Urinary bladder (tissue), 4 donors: ENCODE measurements around the gene GOLPH3L. TPM values are rescaled to one million over a fixed set of nuclear protein-coding genes. Genes with fewer than 3 reads are reported as not detected.
A peak's percentile ranks its signal among the peaks of the same experiment; 100 is the strongest.
"Not testable (repeated sequence)": the region's sequence is repeated elsewhere in the genome, so short reads cannot be mapped to it uniquely, and the experiment has no call there.

ENCODE experiments used
- DNase-seq: peaks from one replicate; pipeline ENCODE4 v3.0.0-alpha.2; 2015; ENCODE audit errors: extremely low spot score
- H3K27ac ChIP-seq: one replicate; pipeline ENCODE4 v1.5.1; 2013; ENCODE audit warnings: low read depth, mild to moderate bottlenecking, moderate library complexity
- H3K36me3 ChIP-seq: one replicate; pipeline ENCODE4 v1.6.1; 2013; ENCODE audit warnings: mild to moderate bottlenecking, moderate library complexity; ENCODE audit not compliant: insufficient read depth
- H3K4me1 ChIP-seq: one replicate; pipeline ENCODE4 v1.6.1; 2013; ENCODE audit warnings: mild to moderate bottlenecking, moderate library complexity; ENCODE audit not compliant: insufficient read depth
- H3K4me3 ChIP-seq: one replicate; pipeline ENCODE4 v1.5.1; 2013; ENCODE audit warnings: low read depth, low read length
- WGBS: extraction: QIAGEN DNeasy Blood & Tissue Kit; methylation state at CpG from one replicate; pipeline ENCODE4 v1.1.7; 2013; 5-methylcytosine and 5-hydroxymethylcytosine counted together
- polyA plus RNA-seq: library from polyadenylated mRNA; stranded (reverse); fragments of 200-250 nt; gene quantifications from one replicate; pipeline ENCODE4 v1.2.3, GENCODE V29; 2013
- total RNA-seq: library from RNA; depleted of rRNA; stranded (reverse); fragments of >200 nt; gene quantifications from one replicate; pipeline ENCODE4 v1.2.3, GENCODE V29; 2014
- donor health status: healthy with polysubstance abuse.
- donor health status: healthy.

Gene GOLPH3L
- total and polyA plus RNA-seq, 2 donors, result 21.5 to 24.5 TPM

DNA sequence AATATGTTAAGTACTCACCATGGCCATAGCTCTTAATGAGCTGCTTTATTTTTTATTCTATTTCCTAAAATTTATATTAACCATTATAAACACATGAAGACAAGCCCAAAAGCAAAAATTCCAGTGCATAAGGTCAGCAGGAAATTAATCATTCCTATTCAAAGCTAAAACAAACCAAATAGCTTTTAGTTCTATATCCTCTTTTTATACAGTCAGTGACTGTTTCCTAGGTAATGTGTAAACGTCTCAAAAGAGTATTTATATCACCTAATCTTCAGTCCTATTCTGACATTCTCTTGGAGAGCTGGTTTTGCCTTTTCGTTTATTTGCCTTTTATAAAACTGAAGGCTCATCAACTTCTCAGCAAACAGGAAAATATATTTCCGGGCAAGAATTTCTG lies 4.2 kb downstream of the GOLPH3L start:
- Histone ChIP-seq H3K36me3 (peaks cover 6% of the 10 kb centered on the region), H3K27ac (no peak overlapping the region)
- WGBS, result 54% methylated on average over 3 of the region's 3 CpGs

GRCh38 chr1:150688763-150689162 lies 8.2 kb downstream of the GOLPH3L start:
- peaks cover 2% of the 10 kb centered on the region for H3K36me3 ChIP-seq
- 86% methylated on average over 1 of the region's 1 CpG for WGBS
- no peak overlapping the region for H3K4me3 ChIP-seq
- no peaks in the 10 kb centered on the region for H3K4me1 ChIP-seq
- DNase-seq, result no peak
- H3K27ac ChIP-seq, result no peak overlapping the region

More for the DNA sequence above, 4.2 kb downstream of the GOLPH3L start:
- no peak overlapping the region for H3K4me3 ChIP-seq
- no peak for DNase-seq
- no peaks in the 10 kb centered on the region for H3K4me1 ChIP-seq

- Histone ChIP-seq H3K4me3 (no peak overlapping the region), H3K36me3 (peaks cover 4% of the 10 kb centered on the region), H3K4me1 (no peaks in the 10 kb centered on the region), H3K27ac (no peak overlapping the region)
- WGBS, result 98% methylated on average over 3 of the region's 3 CpGs
- DNase-seq, result no peak
Measured at GRCh38 chr1:150686275-150686674, 10.7 kb downstream of the GOLPH3L start.

DNA sequence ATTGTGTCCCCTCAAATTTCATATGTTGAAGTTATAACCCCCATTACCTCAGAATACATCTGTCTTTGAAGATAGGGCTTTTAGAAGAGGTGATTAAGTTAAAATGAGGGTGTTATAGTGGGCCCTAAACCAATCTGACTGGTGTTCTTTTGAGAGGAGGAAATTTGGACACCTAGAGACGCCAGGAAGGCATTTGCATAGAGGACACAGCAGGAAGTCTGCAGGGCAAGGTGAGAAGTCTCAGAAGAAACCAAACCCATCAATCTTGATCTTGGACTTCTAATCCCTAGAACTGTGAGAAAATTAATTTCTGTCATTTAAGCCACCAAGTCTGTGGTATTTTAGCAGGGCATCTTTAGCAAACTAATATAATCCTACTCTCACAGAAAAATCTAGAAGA lies 13.0 kb downstream of the GOLPH3L start:
- peaks cover 4% of the 10 kb centered on the region for H3K36me3 ChIP-seq
- DNase-seq, result no peak
- 89% methylated on average over 1 of the region's 1 CpG for WGBS
- no peak overlapping the region for H3K27ac ChIP-seq
- no peaks in the 10 kb centered on the region for H3K4me1 ChIP-seq
- no peak overlapping the region for H3K4me3 ChIP-seq

DNA sequence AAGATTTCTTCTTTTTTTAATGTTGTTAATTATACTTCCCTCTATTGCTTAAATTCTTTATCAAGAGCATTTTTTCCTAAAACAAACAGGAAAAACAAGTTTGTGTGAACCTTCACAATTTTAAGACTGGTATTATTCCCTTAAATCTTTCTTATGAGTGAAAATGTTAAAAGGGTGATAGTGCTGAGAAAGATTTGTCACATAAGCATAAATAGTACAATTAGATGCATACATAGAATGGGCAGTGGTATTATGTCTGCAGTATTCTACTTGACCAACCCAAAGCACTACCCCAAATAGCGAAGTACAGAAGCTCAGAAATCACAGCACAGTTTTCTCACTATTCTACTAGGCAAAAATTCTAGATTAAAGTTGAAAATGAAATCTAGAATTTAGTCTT lies 18.0 kb downstream of the GOLPH3L start:
- 97% methylated on average over 1 of the region's 1 CpG for WGBS
- Histone ChIP-seq H3K4me3 (no peak overlapping the region), H3K27ac (no peak overlapping the region), H3K4me1 (no peaks in the 10 kb centered on the region), H3K36me3 (peaks cover 4% of the 10 kb centered on the region)
- no peak for DNase-seq

GRCh38 chr1:150674881-150675280 lies 22.1 kb downstream of the GOLPH3L start:
- WGBS, result 94% methylated on average over 4 of the region's 4 CpGs
- no peak overlapping the region for H3K4me3 ChIP-seq
- H3K27ac ChIP-seq, result no peak overlapping the region
- DNase-seq, result no peak
- peaks cover 2% of the 10 kb centered on the region for H3K36me3 ChIP-seq
- no peaks in the 10 kb centered on the region for H3K4me1 ChIP-seq

- Histone ChIP-seq H3K36me3 (peaks cover 2% of the 10 kb centered on the region), H3K27ac (no peak overlapping the region), H3K4me1 (peaks cover 1% of the 10 kb centered on the region), H3K4me3 (no peak overlapping the region)
- DNase-seq, result no peak
- 94% methylated on average over 7 of the region's 7 CpGs for WGBS
Measured at GRCh38 chr1:150663321-150663720, 33.6 kb downstream of the GOLPH3L start.

DNA sequence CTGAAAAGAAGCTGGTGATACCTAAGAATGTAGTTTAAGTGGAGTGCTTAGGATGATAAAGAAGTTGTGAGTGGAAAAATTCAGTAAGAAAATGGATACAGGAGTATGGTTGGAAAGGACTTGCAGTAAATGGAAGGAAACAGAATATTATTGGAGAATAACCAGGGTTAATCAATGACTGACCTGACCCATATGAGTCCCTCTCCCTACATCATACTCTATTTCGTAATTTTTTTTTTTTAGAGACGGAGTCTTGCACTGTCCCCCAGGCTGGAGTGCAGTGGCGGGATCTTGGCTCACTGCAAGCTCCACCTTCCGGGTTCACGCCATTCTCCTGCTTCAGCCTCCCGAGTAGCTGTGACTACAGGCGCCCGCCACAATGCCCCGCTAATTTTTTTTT lies 34.1 kb downstream of the GOLPH3L start:
- 96% methylated on average over 9 of the region's 9 CpGs for WGBS
- Histone ChIP-seq H3K4me3 (no peak overlapping the region), H3K36me3 (peaks cover 2% of the 10 kb centered on the region), H3K4me1 (no peaks in the 10 kb centered on the region), H3K27ac (no peak overlapping the region)
- DNase-seq, result no peak

GRCh38 chr1:150661156-150661555 lies 35.8 kb downstream of the GOLPH3L start:
- Histone ChIP-seq H3K36me3 (peaks cover 2% of the 10 kb centered on the region), H3K4me3 (no peak overlapping the region), H3K27ac (no peak overlapping the region), H3K4me1 (no peaks in the 10 kb centered on the region)
- 93% methylated on average over 5 of the region's 5 CpGs for WGBS
- no peak for DNase-seq

DNA sequence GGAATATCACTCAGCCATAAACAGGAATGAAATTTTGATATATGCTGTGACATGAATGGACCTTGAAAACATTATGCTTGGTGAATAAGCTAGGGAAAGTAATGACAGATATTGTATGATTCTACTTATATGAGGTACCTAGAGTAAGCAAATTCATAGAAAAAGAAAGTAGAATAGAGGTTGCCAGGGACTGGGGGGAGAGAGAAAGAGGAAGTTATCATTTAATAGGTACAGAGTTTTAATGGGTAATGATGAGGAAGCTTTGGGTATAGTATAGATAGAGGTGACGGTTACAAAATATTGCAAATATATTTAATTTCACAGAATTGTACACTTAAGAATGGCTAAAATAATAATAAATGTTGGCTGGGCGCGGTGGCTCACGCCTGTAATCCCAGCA lies 36.4 kb downstream of the GOLPH3L start:
- H3K4me3 ChIP-seq, result no peak overlapping the region
- peaks cover 2% of the 10 kb centered on the region for H3K36me3 ChIP-seq
- H3K27ac ChIP-seq, result no peak overlapping the region
- WGBS, result 99% methylated on average over 4 of the region's 4 CpGs
- no peak for DNase-seq
- H3K4me1 ChIP-seq, result no peaks in the 10 kb centered on the region

DNA sequence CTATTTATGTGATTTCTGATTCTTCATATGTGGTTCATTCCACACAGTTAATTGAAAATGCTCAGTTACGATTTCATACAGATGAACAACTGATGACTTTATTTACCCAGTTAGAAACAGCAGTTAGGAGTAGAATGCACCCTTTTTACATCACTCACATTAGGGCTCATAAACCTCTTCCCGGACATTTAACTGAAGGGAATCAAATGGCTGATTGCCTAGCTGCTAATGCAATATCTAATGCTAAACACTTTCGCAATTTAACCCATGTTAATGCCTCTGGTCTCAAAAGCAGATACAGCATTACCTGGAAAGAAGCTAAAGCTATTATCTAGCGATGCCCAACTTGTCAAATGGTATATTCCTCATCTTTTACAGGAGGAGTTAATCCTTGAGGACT lies 39.9 kb downstream of the GOLPH3L start:
- WGBS, result 84% methylated on average over 4 of the region's 4 CpGs
- not testable (repeated sequence) for DNase-seq, H3K27ac ChIP-seq, H3K4me3 ChIP-seq, H3K36me3 ChIP-seq, H3K4me1 ChIP-seq

DNA sequence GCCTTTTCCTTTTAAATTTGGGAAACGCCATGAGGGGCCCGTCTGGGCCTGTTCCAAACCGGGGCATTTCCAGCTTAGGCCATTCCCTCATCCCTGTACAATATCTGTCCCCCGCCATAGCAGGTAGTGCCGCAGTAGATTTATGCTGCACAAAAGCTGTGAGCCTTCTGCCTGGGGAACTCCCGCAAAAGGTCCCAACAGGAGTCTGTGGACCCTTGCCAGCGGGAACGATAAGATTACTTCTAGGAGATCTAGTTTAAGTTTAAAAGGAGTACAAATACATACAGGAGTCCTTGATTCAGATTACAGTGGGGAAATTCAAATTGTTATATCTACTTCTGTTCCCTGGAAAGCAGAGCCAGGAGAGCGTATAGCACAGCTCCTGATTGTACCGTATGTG lies 42.3 kb downstream of the GOLPH3L start:
- DNase-seq, H3K4me1 ChIP-seq, H3K27ac ChIP-seq, H3K36me3 ChIP-seq, H3K4me3 ChIP-seq: not testable (repeated sequence)
- WGBS, result 91% methylated on average over 10 of the region's 10 CpGs

GRCh38 chr1:150650193-150650592 lies 46.8 kb downstream of the GOLPH3L start:
- 82% methylated on average over 1 of the region's 1 CpG for WGBS
- peak; percentile 28 for DNase-seq

DNA sequence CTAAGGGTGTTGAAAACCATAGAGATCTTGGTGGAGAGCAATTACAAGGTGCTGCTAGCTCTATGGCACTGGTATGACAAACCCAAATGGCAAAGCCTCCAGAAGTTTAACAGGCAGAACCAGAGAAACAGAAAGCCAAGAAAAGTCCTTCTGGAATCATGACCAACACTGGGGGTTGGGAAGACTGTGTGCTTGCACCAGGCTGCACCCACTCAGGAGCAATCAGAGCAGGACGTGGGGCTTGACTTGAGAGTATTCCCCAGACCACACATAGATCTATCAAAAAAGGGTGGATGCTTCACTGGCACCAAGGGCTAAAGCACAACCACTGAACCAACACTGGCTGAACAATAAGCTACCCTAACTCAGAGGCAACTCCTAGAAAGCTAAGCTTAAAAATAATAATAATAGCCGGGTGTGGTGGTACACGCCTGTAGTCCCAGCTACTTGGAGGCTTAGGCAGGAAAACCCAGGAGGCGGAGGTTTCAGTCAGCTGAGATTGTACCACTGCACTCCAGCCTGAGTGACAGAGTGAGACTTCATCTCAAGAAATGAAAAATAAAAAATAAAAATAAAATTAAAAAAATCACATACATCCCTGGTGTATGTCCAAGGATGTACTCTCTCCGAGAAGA lies 47.4 kb downstream of the GOLPH3L start:
- Histone ChIP-seq H3K4me1 (no peaks in the 10 kb centered on the region), H3K36me3 (no peaks in the 10 kb centered on the region), H3K4me3 (no peak overlapping the region), H3K27ac (no peak overlapping the region)
- no peak for DNase-seq
- WGBS, result 91% methylated on average over 5 of the region's 5 CpGs

More at GRCh38 chr1:150650193-150650592, 46.8 kb downstream of the GOLPH3L start:
- H3K36me3 ChIP-seq, result no peaks in the 10 kb centered on the region
- no peak overlapping the region for H3K27ac ChIP-seq
- H3K4me3 ChIP-seq, result no peak overlapping the region
- no peaks in the 10 kb centered on the region for H3K4me1 ChIP-seq

- Histone ChIP-seq H3K4me1 (no peaks in the 10 kb centered on the region), H3K27ac (no peak overlapping the region), H3K36me3 (no peaks in the 10 kb centered on the region), H3K4me3 (no peak overlapping the region)
- 42% methylated on average over 4 of the region's 4 CpGs for WGBS
- DNase-seq, result no peak
Measured at GRCh38 chr1:150642296-150642695, 54.7 kb downstream of the GOLPH3L start.
